ENCODE measurements around the gene PIP4K2C. TPM values are rescaled to one million over a fixed set of nuclear protein-coding genes. Genes with fewer than 3 reads are reported as not detected.

Gene PIP4K2C
- total RNA-seq, 2 donors from 2014 or later: 33.4 to 39.9 TPM

DNA sequence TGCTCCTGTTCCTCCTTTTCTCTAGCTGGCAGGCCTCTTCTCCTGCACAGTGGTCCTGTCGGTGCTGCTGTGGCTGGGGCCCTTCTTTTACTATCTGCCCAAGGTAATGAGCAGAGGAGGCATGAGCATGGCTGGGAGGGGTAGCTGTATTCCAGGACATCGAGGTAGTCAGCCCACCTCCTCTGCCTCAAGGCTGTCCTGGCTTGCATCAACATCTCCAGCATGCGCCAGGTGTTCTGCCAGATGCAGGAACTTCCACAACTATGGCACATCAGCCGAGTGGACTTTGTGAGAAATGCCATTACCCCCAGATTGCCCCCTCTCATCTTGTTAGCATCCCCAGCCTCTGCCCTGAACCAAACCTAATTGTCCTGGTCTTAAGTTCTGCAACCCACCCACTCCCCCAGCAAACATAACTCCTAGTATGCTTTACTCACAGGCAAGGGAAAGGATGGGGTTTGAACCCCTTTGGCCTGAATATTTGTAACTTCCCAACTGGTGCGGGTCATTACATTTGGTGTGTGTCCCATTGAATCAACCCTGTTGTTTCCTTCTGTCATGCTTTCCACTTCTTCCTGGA lies 32.9 kb downstream of the PIP4K2C start:
- Histone ChIP-seq H3K36me3 (peaks cover 12% of the 10 kb centered on the region), H3K9me3 (no peaks in the 10 kb centered on the region), H3K4me3 (no peak overlapping the region), H3K4me1 (ENCODE audit: control insufficient read depth in 1 of 2, low read depth in 2 of 2) (peaks cover 7 to 10% of the 10 kb centered on the region in 2 donors), H3K27ac (no peak overlapping the region), H3K27me3 (replicated peaks; ENCODE audit: insufficient read depth) (no peaks in the 10 kb centered on the region)
- ATAC-seq (ENCODE audit: insufficient number of reproducible peaks, low FRiP score, low read depth): no peak
- TF ChIP-seq, protein P1, sequence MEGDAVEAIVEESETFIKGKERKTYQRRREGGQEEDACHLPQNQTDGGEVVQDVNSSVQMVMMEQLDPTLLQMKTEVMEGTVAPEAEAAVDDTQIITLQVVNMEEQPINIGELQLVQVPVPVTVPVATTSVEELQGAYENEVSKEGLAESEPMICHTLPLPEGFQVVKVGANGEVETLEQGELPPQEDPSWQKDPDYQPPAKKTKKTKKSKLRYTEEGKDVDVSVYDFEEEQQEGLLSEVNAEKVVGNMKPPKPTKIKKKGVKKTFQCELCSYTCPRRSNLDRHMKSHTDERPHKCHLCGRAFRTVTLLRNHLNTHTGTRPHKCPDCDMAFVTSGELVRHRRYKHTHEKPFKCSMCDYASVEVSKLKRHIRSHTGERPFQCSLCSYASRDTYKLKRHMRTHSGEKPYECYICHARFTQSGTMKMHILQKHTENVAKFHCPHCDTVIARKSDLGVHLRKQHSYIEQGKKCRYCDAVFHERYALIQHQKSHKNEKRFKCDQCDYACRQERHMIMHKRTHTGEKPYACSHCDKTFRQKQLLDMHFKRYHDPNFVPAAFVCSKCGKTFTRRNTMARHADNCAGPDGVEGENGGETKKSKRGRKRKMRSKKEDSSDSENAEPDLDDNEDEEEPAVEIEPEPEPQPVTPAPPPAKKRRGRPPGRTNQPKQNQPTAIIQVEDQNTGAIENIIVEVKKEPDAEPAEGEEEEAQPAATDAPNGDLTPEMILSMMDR (IDR thresholded peaks at IDR 0.05): no peak
- no peak for DNase-seq (ENCODE audit: low spot score)

DNA sequence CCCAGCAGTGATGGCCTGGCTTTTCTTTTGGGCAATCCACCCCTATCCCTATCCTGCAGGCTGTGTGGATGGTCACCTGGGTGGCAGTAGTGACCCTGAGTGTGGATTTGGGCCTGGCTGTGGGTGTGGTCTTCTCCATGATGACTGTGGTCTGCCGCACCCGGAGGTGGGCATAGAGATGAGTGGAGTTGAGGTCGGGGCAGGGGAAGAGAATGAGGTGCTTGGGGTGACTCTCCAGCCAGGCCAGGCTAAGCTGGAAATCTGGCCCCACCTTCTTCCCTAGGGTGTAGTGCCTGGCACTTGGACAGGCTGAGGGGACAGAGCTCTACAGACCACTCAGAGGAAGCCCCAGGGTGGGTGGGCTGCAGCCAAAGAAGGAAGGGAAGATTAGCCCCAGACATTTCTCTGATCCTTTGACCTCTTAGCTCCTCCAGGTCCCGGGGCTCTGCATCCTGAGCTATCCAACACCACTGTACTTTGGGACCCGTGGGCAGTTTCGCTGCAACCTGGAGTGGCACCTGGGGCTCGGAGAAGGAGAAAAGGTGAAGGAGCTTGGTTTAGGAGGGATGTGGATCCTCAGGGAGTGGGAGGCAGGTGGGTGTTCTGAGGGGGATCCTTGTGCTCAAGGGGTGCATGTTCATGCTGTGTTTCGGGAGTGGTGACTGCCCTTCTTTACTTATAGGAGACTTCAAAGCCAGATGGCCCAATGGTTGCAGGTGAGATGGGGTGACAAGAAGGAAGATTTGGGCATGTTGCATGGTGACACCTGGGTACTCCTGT lies 33.6 kb downstream of the PIP4K2C start:
- Histone ChIP-seq H3K9me3 (no peaks in the 10 kb centered on the region), H3K36me3 (peaks cover 12% of the 10 kb centered on the region), H3K4me3 (no peak overlapping the region), H3K27ac (no peak overlapping the region), H3K4me1 (ENCODE audit: control insufficient read depth in 1 of 2, low read depth in 2 of 2) (peaks cover 7 to 10% of the 10 kb centered on the region in 2 donors), H3K27me3 (replicated peaks; ENCODE audit: insufficient read depth) (no peaks in the 10 kb centered on the region)
- TF ChIP-seq, protein P1 (IDR thresholded peaks at IDR 0.05): no peak
- no peak for ATAC-seq (ENCODE audit: insufficient number of reproducible peaks, low FRiP score, low read depth)
- DNase-seq (ENCODE audit: low spot score): no peak

DNA sequence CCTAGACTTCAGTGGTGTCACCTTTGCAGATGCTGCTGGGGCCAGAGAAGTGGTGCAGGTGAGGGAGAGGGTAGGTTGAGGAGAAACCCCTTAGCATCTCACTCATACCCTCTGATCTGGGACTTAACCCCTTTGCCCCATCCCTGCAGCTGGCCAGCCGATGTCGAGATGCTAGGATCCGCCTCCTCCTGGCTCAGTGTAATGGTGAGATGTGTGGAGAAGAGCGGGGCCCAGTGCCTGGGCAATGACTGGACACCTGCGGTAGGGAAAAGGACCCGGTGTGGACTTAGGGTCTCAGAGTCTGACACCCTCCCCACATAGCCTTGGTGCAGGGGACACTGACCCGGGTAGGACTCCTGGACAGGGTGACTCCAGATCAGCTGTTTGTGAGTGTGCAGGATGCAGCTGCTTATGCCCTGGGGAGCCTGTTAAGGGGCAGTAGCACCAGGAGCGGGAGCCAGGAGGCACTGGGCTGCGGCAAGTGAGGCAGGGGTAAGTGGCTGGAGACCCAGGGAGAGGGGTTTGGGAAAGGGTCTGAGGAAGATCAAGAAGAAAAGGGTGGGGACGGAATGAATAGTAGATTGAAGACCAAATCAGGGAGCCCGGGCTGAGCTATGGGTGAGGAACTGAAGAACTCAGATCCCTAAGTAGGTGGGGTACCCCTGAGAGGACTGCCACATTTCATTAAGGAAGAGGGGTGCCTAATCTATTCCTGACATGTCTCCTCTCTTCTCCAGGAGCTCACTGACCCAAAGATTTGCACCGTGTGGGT lies 34.5 kb downstream of the PIP4K2C start:
- Histone ChIP-seq H3K4me3 (no peak overlapping the region), H3K27me3 (replicated peaks; ENCODE audit: insufficient read depth) (no peaks in the 10 kb centered on the region), H3K9me3 (no peaks in the 10 kb centered on the region), H3K4me1 (ENCODE audit: control insufficient read depth in 1 of 2, low read depth in 2 of 2) (peaks cover 7 to 10% of the 10 kb centered on the region in 2 donors), H3K36me3 (peaks cover 12% of the 10 kb centered on the region), H3K27ac (no peak overlapping the region)
- TF ChIP-seq, protein P1 (IDR thresholded peaks at IDR 0.05): no peak
- ATAC-seq (ENCODE audit: insufficient number of reproducible peaks, low FRiP score, low read depth) (no peak), DNase-seq (ENCODE audit: low spot score) (no peak)

DNA sequence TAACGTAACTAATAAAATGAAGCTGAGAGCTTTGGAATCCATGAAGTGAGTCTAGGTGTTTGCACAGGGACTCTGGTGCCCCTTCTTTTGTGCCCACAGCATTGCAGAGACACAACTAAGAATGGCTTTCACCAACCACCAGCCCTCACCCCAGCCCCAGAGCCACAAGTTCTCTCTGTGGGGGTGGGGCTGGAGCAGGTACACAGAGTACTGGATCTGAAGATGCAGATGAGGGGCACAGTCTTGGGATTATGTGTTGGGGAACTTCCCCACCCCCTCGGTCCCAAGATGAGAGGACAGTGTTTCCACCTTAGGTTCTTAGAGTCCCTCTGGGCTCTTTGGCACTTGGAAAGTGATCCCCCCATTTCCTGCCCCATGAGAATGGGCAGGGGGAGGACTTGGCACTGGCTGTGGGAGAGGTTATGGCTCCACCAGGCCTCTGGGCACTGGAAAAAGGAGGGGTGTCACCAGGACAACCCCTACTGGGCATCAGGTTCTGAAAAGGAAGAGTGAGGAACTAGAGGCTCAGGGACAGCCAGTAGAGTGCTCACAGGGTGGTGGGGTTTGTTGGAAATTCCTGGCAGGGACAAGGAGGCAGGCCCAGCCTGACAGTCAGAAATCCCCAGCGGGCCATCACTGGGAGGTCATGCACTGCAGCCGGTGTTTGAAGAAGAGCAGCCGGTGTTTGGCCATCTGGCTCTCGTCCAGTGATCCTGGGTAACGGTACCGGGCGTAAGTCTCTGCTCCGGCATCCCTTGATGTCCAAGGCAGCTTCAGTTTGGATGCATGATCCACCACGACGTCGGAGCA lies 35.3 kb downstream of the PIP4K2C start:
- ATAC-seq (ENCODE audit: insufficient number of reproducible peaks, low FRiP score, low read depth): no peak
- Histone ChIP-seq H3K9me3 (no peaks in the 10 kb centered on the region), H3K27me3 (replicated peaks; ENCODE audit: insufficient read depth) (no peaks in the 10 kb centered on the region), H3K4me1 (ENCODE audit: control insufficient read depth in 1 of 2, low read depth in 2 of 2) (peaks cover 2% of the 10 kb centered on the region in 2 donors), H3K36me3 (peaks cover 12% of the 10 kb centered on the region), H3K4me3 (no peak overlapping the region), H3K27ac (no peak overlapping the region)
- TF ChIP-seq, protein P1 (IDR thresholded peaks at IDR 0.05): no peak
- DNase-seq (ENCODE audit: low spot score): no peak
